Measurements from ENCODE around the gene TMC7.

GRCh38 chr16:18938986-18939385 lies 44.7 kb upstream of the TMC7 start:
- no peak for TF ChIP-seq SP1 (IDR thresholded peaks at IDR 0.05)
- TF ChIP-seq HDGF (IDR thresholded peaks at IDR 0.05; ENCODE audit: borderline replicate concordance) = no peak
